OCI-LY3 (cell line): ENCODE data around the gene TRIM71.

ENCODE experiments used
- CTCF ChIP-seq: fragments of 200-600, 300-600 bp; sonication (generic); IDR thresholded peaks from 2 replicates; pipeline ENCODE4 v1.5.1; 2014; ENCODE audit warnings: antibody characterized with exemption, low read length, low read depth
- EZH2phosphoT487 ChIP-seq: fragments of 200-600 bp; shearing (Covaris generic); IDR thresholded peaks from 2 replicates; pipeline ENCODE4 v1.6.1; 2018; ENCODE audit warnings: antibody characterized with exemption, mixed run types, low read depth

GRCh38 chr3:32825601-32826375 is 8.0 kb downstream of the TRIM71 start:
- TF ChIP-seq CTCF: no peak
- no peak for TF ChIP-seq EZH2phosphoT487
